Testis (tissue), 2 donors: ENCODE data around the gene PTPRE.

ENCODE experiments used
- CTCF ChIP-seq, 3 experiments: fragments of 450-650 bp in 2 of 3; fragments of 200-600 bp in 1 of 3; sonication (generic) in 1 of 3; IDR thresholded peaks; one replicate each; pipeline ENCODE4 v1.5.1; 2016 to 2019; ENCODE audit warnings: antibody characterized with exemption in 3 of 3, mild to moderate bottlenecking in 2 of 3, moderate library complexity in 1 of 3
- POLR2A ChIP-seq: fragments of 450-650 bp; IDR thresholded peaks from one replicate; pipeline ENCODE4 v1.6.1; 2017; ENCODE audit warnings: antibody characterized with exemption, mild to moderate bottlenecking, moderate library complexity

GRCh38 chr10:128001849-128002248 lies 94.9 kb downstream of the PTPRE start:
- TF ChIP-seq POLR2A (no peak), CTCF (IDR thresholded peaks at IDR 0.05) (no peak)
